K562 (cell line): Measurements from ENCODE around the gene ZNF264. TPM values are rescaled to one million over a fixed set of nuclear protein-coding genes. Genes with fewer than 3 reads are reported as not detected.

ENCODE experiments used
- ATAC-seq: fragments of 200-7000 bp; cut with Tn5 transposase; 3 replicates; pipeline ENCODE4 v1.9.1; 2020; ENCODE audit warnings: moderate library complexity
- BruUV-seq: library from RNA; stranded (reverse); fragments of 400-500 nt; replicated peaks from 2 replicates; lab custom pipeline; 2021; lab: Mats Ljungman, UMichigan
- CTCF ChIA-PET: fragments of 300-600 bp; formaldehyde crosslinking; extraction: SDS; loops from one replicate; lab custom pipeline; 2021; ENCODE audit warnings: low intra/inter-chr PET ratio; lab: Yijun Ruan, JAX
- POLR2A ChIA-PET: fragments of 300-600, 350-650 bp; sonication (Branson Sonifier 250); formaldehyde crosslinking; extraction: SDS; loops from one replicate; lab custom pipeline; 2021; ENCODE audit warnings: antibody characterized with exemption, inconsistent platforms; lab: Yijun Ruan, JAX
- DNase-seq, 4 experiments: peaks; one replicate each; pipeline versions ENCODE4 v3.0.0 to v3.0.0-alpha.2; 2011 to 2018; ENCODE audit warnings: low spot score in 3 of 4, mixed read lengths in 3 of 4; ENCODE audit errors: extremely low read depth in 1 of 4
- FAIRE-seq: peaks from 2 replicates; lab custom pipeline; 2011; peaks lifted over from hg19 to GRCh38; lab: Jason Lieb, UNC
- H2AFZ ChIP-seq: 2 replicates; pipeline ENCODE4 v1.6.0; 2011; ENCODE audit warnings: low read depth, low read length, control low read depth, inconsistent platforms
- H3K27ac ChIP-seq: fragments of 200-600 bp; 3 replicates; pipeline ENCODE4 v1.8.0; 2011; ENCODE audit warnings: low read depth, mild to moderate bottlenecking, control low read depth, inconsistent platforms, low read length, moderate library complexity, mixed read lengths; ENCODE audit errors: extremely low read depth
- H3K27me3 ChIP-seq, 2 experiments: fragments of 300-600 bp in 1 of 2; 2 replicates in 1 of 2; 3 replicates in 1 of 2; pipeline versions ENCODE4 v1.6.0 to v1.8.0; 2011; ENCODE audit warnings: inconsistent platforms in 2 of 2, low read length in 2 of 2, mild to moderate bottlenecking in 1 of 2, mixed read lengths in 1 of 2, moderate library complexity in 1 of 2; ENCODE audit not compliant: control insufficient read depth in 2 of 2, insufficient read depth in 2 of 2
- H3K36me3 ChIP-seq: fragments of 300-600 bp; 3 replicates; pipeline ENCODE4 v1.8.0; 2011; ENCODE audit warnings: mild to moderate bottlenecking, low read length, inconsistent platforms; ENCODE audit not compliant: control insufficient read depth, insufficient read depth
- H3K4me1 ChIP-seq, 2 experiments: fragments of 200-600 bp in 1 of 2; replicated peaks in 1 of 2; 2 replicates in 1 of 2; 3 replicates in 1 of 2; pipeline versions ENCODE4 v1.5.1 to v1.8.0; 2011; ENCODE audit warnings: inconsistent platforms in 2 of 2, low read length in 2 of 2, mild to moderate bottlenecking in 1 of 2, mixed read lengths in 1 of 2, moderate library complexity in 1 of 2; ENCODE audit not compliant: control insufficient read depth in 2 of 2, insufficient read depth in 2 of 2
- H3K4me2 ChIP-seq: 2 replicates; pipeline ENCODE4 v1.6.1; 2011; ENCODE audit warnings: low read length, control low read depth, inconsistent platforms, mixed read lengths; ENCODE audit not compliant: insufficient read depth
- H3K4me3 ChIP-seq: fragments of 200-600 bp; sonication (generic), shearing (Covaris generic); 2 replicates; pipeline ENCODE4 v1.5.1; 2016; ENCODE audit warnings: control low read depth, inconsistent platforms
- H3K79me2 ChIP-seq: fragments of 200-600 bp; 3 replicates; pipeline ENCODE4 v1.8.0; 2011; ENCODE audit warnings: low read length, inconsistent platforms; ENCODE audit not compliant: control insufficient read depth, insufficient read depth
- H3K9ac ChIP-seq, 2 experiments: 2 replicates each; pipeline versions ENCODE4 v1.6.0 to v1.6.1; 2011; ENCODE audit warnings: low read depth in 2 of 2, low read length in 2 of 2, control low read depth in 1 of 2, inconsistent platforms in 1 of 2, mild to moderate bottlenecking in 1 of 2, mixed read lengths in 1 of 2; ENCODE audit not compliant: insufficient read depth in 1 of 2
- H3K9me1 ChIP-seq: one replicate; pipeline ENCODE4 v1.6.0; 2011; ENCODE audit warnings: inconsistent platforms, mild to moderate bottlenecking, low read length, moderate library complexity; ENCODE audit not compliant: control insufficient read depth, insufficient read depth
- H3K9me3 ChIP-seq: replicated peaks from 2 replicates; pipeline ENCODE4 v1.5.1; 2011; ENCODE audit warnings: low read depth, low read length, inconsistent platforms; ENCODE audit not compliant: control insufficient read depth, insufficient read depth
- H4K20me1 ChIP-seq: replicated peaks from 2 replicates; pipeline ENCODE4 v1.6.1; 2011; ENCODE audit warnings: low read length, inconsistent platforms, mixed read lengths; ENCODE audit not compliant: control insufficient read depth, insufficient read depth
- HNRNPK ChIP-seq: fragments of 200-400 bp; formaldehyde crosslinking; IDR thresholded peaks from one replicate; pipeline ENCODE4 v1.6.1; 2018; ENCODE audit warnings: mild to moderate bottlenecking, low read depth, low read length; ENCODE audit not compliant: poor library complexity, severe bottlenecking
- MTF1 ChIP-seq: fragments of 250-450 bp; sonication (Bioruptor Pico); IDR thresholded peaks from 2 replicates; pipeline ENCODE4 v1.9.0; 2021; ENCODE audit warnings: moderate library complexity, mild to moderate bottlenecking, inconsistent platforms, borderline replicate concordance
- PML ChIP-seq: IDR thresholded peaks from 2 replicates; pipeline ENCODE4 v1.6.1; 2012; ENCODE audit warnings: low read length, inconsistent platforms
- ZEB2 ChIP-seq: fragments of 450-650 bp; IDR thresholded peaks from 2 replicates; pipeline ENCODE4 v1.6.1; 2016
- ZNF121 ChIP-seq: sonication (generic); formaldehyde crosslinking; conservative IDR thresholded peaks from 2 replicates; pipeline ENCODE4 v1.8.0; 2022; ENCODE audit warnings: missing genetic modification reagents
- WGBS: fragments of 100-300 bp; shearing (Covaris generic); methylation state at CpG from one replicate; pipeline ENCODE4 v1.1.6; 2016; ENCODE audit warnings: low coverage, mixed read lengths; ENCODE audit not compliant: insufficient coverage; ENCODE audit errors: missing lambda C conversion rate; 5-methylcytosine and 5-hydroxymethylcytosine counted together
- in situ Hi-C: fragments of 300-500 bp; cut with MboI; formaldehyde crosslinking; loops from 4 replicates; pipeline ENCODE4 v1.15.0; 2018; ENCODE audit warnings: inconsistent platforms, mixed read lengths
- intact Hi-C: fragments of 100-400 bp; cut with micrococcal nuclease; formaldehyde crosslinking; loops from 2 replicates; pipeline ENCODE4 v1.14.2; 2022
- polyA plus RNA-seq, 8 experiments: library from polyadenylated mRNA; depleted of rRNA in 4 of 8; stranded (reverse) in 5 of 8; unstranded in 3 of 8; fragments of >200 nt; fragmentation: Nextera tagmentation in 2 of 8; fragmentation: Illumina TruSeq in 1 of 8; extraction: Ambion mirVana in 2 of 8; extraction: Trizol in 1 of 8; gene quantifications; 2 replicates each; pipeline versions ENCODE4 v1.2.1 to v1.2.3, GENCODE V29; 2011 to 2014; ENCODE audit warnings: inconsistent platforms in 1 of 8, missing spikeins in 1 of 8
- total RNA-seq, 7 experiments: library from RNA; depleted of rRNA in 6 of 7; stranded (reverse); fragments of >200 nt in 6 of 7; fragmentation: Illumina TruSeq in 2 of 7; extraction: Trizol in 2 of 7; gene quantifications; 2 replicates each; pipeline versions ENCODE4 v1.2.1 to v1.2.3, GENCODE V29; 2011 to 2021; ENCODE audit warnings: low replicate concordance in 1 of 7
- TF ChIP-seq, protein P1 (sequence below): sonication (generic); IDR thresholded peaks from 2 replicates; pipeline ENCODE4 v1.6.1; 2016

ZNF264 gene
- total and polyA plus RNA-seq, 9 of the 15 experiments (the other 6 are each of a cell fraction or from before 2014, with no cell fraction given): 0.08 to 7.9 (median 1.3) TPM

GRCh38 chr19:57241176-57241575 is 49.9 kb downstream of the ZNF264 start:
- no peaks in the 10 kb centered on the region for H3K9me1 ChIP-seq
- CTCF ChIA-PET: no interaction called here
- peaks cover 26% of the 10 kb centered on the region for H3K79me2 ChIP-seq
- peaks cover 22% of the 10 kb centered on the region; the same call in 2 of the 3 replicates for H3K36me3 ChIP-seq
- H3K9ac ChIP-seq: peak overlapping the region; percentile 85 to 93
- POLR2A ChIA-PET: no interaction called here
- intact Hi-C loops: loop anchor here (5.0 kb wide), 1 partner anchor 41 kb away; the partner anchor contains the start of gene ZNF460
- in situ Hi-C loops: no loop called here
- H4K20me1 ChIP-seq: no peaks in the 10 kb centered on the region
- peaks cover 4% of the 10 kb centered on the region; the same call in 1 of the 2 replicates for H3K9me3 ChIP-seq
- no peak for ATAC-seq
- H3K27ac ChIP-seq: peak overlapping the region; percentile 84
- peak overlapping the region; percentile 94 for H3K4me2 ChIP-seq
- 17% methylated on average over 7 of the region's 7 CpGs for WGBS
- no TSS peak for BruUV-seq
- H3K27me3 ChIP-seq: no peaks in the 10 kb centered on the region
- TF ChIP-seq HNRNPK: no peak
- TF ChIP-seq ZEB2: no peak
- TF ChIP-seq, protein P1, sequence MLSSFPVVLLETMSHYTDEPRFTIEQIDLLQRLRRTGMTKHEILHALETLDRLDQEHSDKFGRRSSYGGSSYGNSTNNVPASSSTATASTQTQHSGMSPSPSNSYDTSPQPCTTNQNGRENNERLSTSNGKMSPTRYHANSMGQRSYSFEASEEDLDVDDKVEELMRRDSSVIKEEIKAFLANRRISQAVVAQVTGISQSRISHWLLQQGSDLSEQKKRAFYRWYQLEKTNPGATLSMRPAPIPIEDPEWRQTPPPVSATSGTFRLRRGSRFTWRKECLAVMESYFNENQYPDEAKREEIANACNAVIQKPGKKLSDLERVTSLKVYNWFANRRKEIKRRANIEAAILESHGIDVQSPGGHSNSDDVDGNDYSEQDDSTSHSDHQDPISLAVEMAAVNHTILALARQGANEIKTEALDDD: 0 out of 2 replicates have a peak, but pooled peaks have one; percentile 22
- no peak for TF ChIP-seq PML
- TF ChIP-seq, all 486 proteins: peak for 1
- H3K4me1 ChIP-seq: peaks cover 7 to 10% of the 10 kb centered on the region in 2 experiments; a peak in 4 of 5 replicates
- H3K4me3 ChIP-seq: peak overlapping the region; percentile 63
- DNase-seq: peak in 2 of 4 experiments; percentile 13
- peak overlapping the region; percentile 97 for H2AFZ ChIP-seq
- peak; percentile 73 for FAIRE-seq

- no peaks in the 10 kb centered on the region for H3K9me1 ChIP-seq
- no peak overlapping the region for H3K27ac ChIP-seq
- H3K4me3 ChIP-seq: no peak overlapping the region
- in situ Hi-C loops: no loop called here
- H3K79me2 ChIP-seq: peaks cover 26% of the 10 kb centered on the region
- H4K20me1 ChIP-seq: no peaks in the 10 kb centered on the region
- no peak overlapping the region for H3K9ac ChIP-seq
- ChIA-PET CTCF (no interaction called here), POLR2A (no interaction called here)
- intact Hi-C loops: loop anchor here (5.0 kb wide), 1 partner anchor 39 kb away; the partner anchor contains the start of gene ZNF460
- peaks cover 24% of the 10 kb centered on the region; the same call in 2 of the 3 replicates for H3K36me3 ChIP-seq
- no TSS peak for BruUV-seq
- no peaks in the 10 kb centered on the region for H3K27me3 ChIP-seq
- ATAC-seq (no peak), DNase-seq (no peak), FAIRE-seq (no peak)
- peaks cover 4% of the 10 kb centered on the region; the same call in 1 of the 2 replicates for H3K9me3 ChIP-seq
- H3K4me2 ChIP-seq: no peak overlapping the region
- WGBS: 81% methylated on average over 5 of the region's 5 CpGs
- TF ChIP-seq MTF1: no peak
- TF ChIP-seq ZNF121 (CRISPR knock-in tag): peak; percentile 32; the same call in 1 of the 2 replicates
- H3K4me1 ChIP-seq: peaks cover 7 to 10% of the 10 kb centered on the region in 2 experiments; a peak in 4 of 5 replicates
- H2AFZ ChIP-seq: no peak overlapping the region
These were observed 51.5 kb downstream of the ZNF264 start for GRCh38 chr19:57242821-57243220.
